HG03439 (cell line): ENCODE data around the gene ZNF428.
"Not testable (repeated sequence)": the region's sequence is repeated elsewhere in the genome, so short reads cannot be mapped to it uniquely, and the experiment has no call there.

Experiments
- ATAC-seq: cut with Tn5 transposase; IDR thresholded peaks from one replicate; pipeline ENCODE4 v1.9.1; 2021; ENCODE audit warnings: mild to moderate bottlenecking, moderate library complexity; ENCODE audit not compliant: unreplicated experiment

ZNF428 gene

GRCh38 chr19:43595605-43595998 lies 23.8 kb downstream of the ZNF428 start:
- peak; percentile 10 for ATAC-seq

- ATAC-seq: no peak
Measured at GRCh38 chr19:43594710-43595604, 24.5 kb downstream of the ZNF428 start.

- no peak for ATAC-seq
Measured at GRCh38 chr19:43594081-43594697, 25.2 kb downstream of the ZNF428 start.

DNA sequence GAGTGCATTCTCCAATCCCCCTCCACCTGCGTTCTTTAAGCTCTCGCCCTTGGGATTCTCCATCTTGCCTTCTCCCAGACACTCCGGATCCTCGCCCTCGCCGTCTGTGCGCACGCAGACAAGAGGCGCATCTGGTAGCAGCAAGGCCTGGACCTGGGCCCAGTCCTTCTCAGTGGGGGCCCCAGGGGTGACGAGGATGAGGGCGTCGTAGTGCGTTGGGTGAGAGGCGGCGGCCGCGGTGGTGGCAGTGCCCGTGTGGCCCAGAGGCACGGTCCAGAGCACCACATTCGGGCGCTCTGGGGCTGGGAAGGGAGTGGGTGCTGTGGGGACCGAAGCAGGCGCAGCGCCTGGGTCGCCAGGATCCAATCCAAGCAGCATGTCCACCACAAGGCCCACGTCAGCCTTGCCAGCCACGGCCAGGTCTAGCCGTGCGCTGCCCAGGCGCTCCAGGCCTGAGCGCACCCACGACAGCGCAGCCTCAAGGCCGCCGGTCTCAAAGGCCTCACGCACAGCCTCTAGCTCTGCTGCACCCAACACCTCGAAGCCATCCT lies 26.6 kb downstream of the ZNF428 start:
- no peak for ATAC-seq

DNA sequence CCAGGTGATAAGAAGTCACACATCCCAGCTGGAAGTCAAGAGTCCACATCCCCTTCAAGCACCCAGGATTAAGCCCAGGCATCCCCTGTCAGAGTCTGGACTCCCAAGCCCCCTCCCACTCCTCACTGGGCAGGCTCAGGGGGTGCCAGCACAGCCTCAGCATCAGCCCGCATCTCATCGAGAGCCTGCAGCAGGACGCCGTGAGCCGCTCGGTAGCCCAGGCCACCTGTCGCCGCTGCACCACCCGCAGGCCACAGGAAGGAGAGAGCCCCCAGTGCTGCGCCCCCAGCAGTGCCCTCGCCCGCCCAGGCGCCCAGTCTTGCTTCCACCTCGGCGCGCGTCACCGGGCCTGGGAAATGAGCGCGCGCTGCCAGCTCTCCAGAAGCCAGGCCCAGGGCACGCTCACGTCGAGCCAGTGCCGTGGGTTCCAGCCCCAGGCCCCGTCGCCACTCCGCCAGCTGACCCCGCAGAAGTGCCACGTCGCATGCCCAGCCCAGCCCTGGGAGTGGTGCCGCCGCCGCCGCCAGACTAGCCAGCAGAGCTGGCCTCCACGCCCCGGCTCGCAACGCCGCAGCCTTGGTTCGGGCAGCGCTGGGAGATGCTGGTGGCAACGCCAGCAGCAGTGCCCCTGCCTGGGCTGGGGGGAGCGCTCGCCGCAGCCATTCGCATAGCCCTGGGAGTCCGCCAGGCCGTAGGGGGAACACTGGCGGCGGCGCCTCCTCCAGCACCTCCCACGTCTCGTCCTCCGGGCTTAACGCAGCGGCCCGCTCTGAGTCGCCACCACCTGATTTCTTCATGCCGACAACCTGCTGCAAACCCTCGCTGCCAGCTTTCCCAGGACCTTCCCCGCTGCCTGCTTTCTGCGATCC lies 27.3 kb downstream of the ZNF428 start:
- ATAC-seq: no peak

GRCh38 chr19:43589678-43590077 lies 29.8 kb downstream of the ZNF428 start:
- no peak for ATAC-seq

DNA sequence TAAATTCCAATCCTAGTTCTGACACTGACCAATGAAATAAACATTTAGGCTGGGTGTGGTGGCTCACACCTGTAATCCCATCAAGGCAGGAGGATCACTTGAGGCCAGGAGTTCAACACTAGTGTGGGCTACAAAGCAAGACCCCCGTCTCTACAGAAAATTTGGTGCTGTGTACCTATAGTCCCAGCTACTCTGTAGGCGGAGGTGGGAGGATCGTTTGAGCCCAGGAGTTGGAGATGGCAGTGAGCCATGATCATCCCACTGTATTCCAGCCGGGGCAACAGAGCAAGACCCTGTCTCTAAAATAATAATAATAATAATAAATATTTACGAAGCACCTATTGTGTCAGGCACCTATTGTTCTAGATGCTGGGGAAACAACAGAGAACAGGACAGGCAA lies 30.2 kb downstream of the ZNF428 start:
- ATAC-seq: no peak

GRCh38 chr19:43587029-43587428 lies 32.4 kb downstream of the ZNF428 start:
- ATAC-seq: not testable (repeated sequence)

GRCh38 chr19:43586346-43586745 lies 33.1 kb downstream of the ZNF428 start:
- no peak for ATAC-seq

DNA sequence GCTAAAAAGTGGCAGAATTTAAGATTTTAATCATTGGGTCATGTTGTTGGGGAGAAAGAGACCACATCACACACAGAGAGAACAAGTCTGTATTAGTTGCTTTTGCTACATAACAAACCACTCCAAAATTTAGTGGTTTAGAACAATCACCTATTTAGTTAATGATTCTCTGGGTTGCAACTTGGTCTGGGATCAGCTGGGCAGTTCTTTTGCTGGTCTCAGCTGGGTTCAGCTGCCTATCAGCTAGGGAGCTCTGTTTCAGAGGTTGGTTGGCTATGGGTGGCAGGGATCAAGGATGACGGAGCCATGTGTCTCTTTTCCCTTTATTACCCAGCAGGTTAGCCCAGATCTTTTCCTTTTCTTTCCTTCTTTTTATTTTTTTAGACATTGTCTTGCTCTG lies 34.9 kb downstream of the ZNF428 start:
- no peak for ATAC-seq

GRCh38 chr19:43582495-43582894 lies 36.9 kb downstream of the ZNF428 start:
- ATAC-seq: no peak

GRCh38 chr19:43581467-43581866 lies 38.0 kb downstream of the ZNF428 start:
- ATAC-seq: no peak

DNA sequence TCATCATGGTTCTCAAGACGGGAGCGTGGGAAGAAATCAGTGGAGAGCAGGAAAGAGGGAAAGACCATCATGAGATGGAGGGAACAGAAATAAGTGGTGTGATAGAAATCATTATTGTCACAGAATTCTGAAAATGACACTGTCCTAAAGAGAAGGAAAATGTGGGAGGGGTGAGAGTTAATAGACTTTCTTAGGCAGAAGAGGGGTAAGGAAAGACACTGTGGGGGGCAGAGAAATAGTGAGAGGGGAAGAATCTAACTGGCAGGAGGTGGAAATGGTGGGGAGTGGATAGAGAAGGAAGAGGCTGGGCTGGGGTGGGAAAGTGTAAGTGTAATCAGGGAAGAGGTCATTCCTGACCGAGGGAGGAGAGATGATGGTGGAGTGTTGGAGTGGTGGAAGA lies 40.6 kb downstream of the ZNF428 start:
- no peak for ATAC-seq

DNA sequence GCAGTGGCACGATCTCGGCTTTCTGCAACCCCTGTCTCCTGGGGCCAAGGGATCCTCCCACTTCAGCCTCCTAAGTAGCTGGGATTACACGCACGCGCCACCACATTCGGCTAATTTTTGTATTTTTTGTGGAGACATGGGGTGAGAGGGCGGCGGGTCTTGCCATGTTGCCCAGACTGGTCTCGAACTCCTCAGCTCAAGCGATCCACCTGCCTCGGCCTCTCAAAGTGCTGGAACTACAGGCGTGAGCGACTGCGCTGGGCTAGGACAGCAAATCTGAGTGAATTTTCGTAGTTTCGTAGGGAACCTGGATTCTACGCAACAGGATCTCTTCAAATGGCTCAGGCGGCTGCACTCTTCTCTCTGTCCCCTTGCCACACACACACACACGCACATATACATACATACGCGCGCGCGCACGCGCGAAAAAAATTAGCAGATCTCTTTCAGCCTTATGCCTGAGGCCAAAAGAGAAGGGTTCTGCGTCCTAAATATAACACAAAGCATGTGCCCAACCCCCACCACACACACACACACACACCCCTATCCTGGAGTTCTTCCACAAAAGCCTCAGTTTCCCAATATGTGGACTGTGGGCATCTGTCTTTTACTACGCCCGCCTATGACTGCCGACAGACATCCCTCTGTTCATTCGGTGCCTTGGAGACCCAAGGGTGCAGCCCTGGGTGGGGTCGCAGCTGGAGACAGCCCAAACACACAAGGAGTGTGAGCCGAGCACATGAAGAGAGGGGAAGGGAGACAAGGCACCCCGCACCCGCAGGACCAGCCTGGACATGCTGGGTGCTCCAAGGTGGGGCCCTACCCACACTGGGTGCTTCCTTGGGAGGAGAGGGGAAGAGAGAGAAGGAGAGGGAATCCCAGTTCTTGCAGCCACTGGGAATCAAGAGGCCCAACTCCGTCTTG lies 43.2 kb downstream of the ZNF428 start:
- ATAC-seq: peak; percentile 5

- ATAC-seq: peak; percentile 93
Measured at GRCh38 chr19:43575156-43575950, 44.1 kb downstream of the ZNF428 start, which contains the start of the genes PINLYP and XRCC1. Gene PINLYP (plus strand): TSS chr19:43575801. CDS start chr19:43577192, 1,391 bp downstream. Gene XRCC1 (minus strand): TSS chr19:43575527. CDS start chr19:43575458, 69 bp downstream.

DNA sequence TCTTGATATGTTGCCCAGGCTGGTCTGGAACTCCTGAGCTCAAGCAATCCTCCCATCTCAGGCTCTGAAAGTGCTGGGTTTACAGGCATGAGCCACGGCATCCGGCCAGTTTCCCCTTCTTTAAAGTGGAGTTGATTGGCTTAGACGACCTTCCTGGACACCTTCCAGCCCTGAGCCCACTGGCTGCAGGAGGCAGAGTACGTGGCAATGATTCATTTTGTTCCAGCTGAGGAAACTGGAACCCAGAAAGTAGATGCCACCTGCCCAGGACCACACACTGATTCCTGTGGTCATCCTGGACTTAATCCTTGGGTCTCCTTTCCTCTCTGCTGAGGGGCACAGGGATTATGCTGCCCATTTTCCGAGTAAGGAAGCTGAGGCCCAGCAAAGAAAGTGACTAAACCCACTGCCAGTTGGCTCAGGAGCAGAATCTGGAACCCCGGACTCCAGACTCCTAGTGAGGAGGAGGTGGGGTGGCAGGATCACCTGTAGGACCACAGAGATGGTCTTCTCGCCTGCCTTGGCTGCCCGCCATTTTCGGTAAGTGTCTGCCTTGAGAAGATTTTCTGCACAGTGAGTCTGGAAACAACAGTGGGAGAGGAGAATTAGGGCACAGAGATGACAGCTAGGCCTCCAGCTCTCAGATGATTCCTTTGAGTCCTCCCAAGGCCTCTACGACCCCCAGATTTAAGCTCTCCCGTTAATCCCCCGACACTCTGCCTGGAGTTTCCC lies 44.8 kb downstream of the ZNF428 start:
- ATAC-seq: no peak

- ATAC-seq: no peak
Measured at GRCh38 chr19:43572171-43572588, 47.2 kb downstream of the ZNF428 start.

DNA sequence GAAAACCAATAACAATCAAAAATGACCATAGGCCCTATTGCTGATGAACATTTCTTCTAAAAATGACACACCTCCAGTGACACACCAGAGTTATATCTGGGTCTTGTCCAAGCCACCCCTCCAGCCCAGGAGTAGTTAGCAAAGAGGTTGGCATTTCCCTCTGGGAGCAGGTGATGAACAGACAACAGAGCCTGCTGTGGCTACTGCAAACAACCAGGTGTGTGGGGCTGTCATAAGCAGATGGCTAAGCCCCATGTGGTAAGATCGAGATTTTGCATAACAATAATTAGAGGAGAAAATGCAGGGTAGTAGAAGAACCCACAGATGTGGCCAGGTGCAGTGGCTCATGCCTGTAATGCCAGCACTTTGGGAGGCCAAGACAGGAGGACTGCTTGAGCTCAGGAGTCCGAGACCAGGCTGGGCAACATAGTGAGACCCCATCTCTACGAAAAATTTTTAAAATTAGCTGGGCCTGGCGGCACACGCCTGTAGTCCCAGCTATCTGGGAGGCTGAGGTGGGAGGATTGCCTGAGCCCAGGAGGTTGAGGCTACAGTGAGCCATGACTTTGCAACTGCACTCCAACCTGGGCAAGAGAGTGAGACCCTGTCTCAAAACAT lies 49.1 kb downstream of the ZNF428 start:
- no peak for ATAC-seq
